ENCODE measurements around the gene FBXO40. TPM values are rescaled to one million over a fixed set of nuclear protein-coding genes. Genes with fewer than 3 reads are reported as not detected.

Gene FBXO40
- total RNA-seq (100 to 1,000 TPM in 1 of 4 donors, 10 to 100 TPM in 3; 33.0 to 152 (median 62.6) TPM), polyA plus RNA-seq (10 to 100 TPM in 2 of 3 donors, under 1 TPM in 1; 0.95 to 28.1 (median 14.1) TPM)
- long read RNA-seq, donor 1, full-length matches to known transcripts, result 19 of 30 reads
- long read RNA-seq, donor 1, partial matches to known transcripts, result 5 of 30 reads
- long read RNA-seq, donor 1, other reads (novel, unspliced or antisense), result 6 of 30 reads
- long read RNA-seq, donor 2, full-length matches to known transcripts, result 127 of 196 reads
- long read RNA-seq, donor 2, partial matches to known transcripts, result 38 of 196 reads
- long read RNA-seq, donor 2, other reads (novel, unspliced or antisense), result 31 of 196 reads

DNA sequence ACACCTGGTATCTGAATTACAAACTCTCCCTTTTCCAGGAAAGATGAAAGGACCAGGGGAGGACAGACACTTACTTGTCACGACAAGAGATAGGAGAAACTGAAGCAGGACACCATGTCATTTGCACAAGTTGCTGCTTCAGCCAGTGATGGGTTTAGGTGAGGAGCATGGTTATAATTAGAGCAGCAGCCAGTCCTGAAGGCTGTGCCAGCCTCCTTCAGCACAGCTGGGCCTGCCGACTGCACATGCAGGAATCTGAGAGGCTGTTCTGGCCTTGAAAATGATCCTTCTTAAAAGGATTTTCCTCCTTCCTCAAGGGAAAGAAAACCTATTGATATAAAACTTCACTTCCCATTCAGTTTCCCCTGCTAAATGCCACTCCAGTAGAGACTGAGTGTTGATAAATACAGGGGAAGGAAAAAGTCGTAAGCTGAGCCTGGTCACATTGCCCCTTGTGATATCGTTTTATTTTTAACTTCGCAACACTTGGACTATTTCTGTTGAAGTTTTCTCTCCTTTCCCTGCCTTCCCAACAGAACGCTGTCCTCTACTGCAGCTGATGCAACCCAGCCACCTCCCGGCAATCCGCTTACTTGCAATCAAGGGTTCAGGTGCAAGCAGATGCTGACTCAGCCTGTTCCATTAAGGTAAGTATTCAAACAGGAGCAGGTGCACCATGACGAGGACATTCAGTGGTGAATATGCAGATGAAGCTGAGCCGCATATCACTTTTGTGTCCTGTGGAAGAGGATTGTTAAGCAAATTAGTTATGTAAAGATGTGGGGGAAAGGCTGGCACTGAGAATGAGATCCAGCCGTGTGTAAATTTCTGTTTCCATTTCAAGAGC lies at the start of gene FBXO40:
Gene FBXO40, plus strand, starts transcription at position 524 of the 847 bp plus-strand sequence. CDS start 27,197 bp downstream, outside the sequence.
- Histone ChIP-seq H3K27me3 (ENCODE audit: insufficient read depth in 3 of 3, low read length in 2 of 3) (no peaks in the 10 kb centered on the region), H3K4me1 (peaks cover 22% of the 10 kb centered on the region), H3K9me3 (no peaks in the 10 kb centered on the region), H3K27ac (peak within 1 kb of the TSS; percentile 94), H3K4me3 (peak within 1 kb of the TSS; percentile 63), H3K36me3 (ENCODE audit: insufficient read depth in 1 of 2, low read depth in 1 of 2) (no peaks in the 10 kb centered on the region)
- ATAC-seq (peak; percentile 88 to 91 (median 88)), DNase-seq (peak; percentile 31 to 78)
- 15 to 20% (median 18%) methylated on average over 11 of the region's 11 CpGs for WGBS, 3 donors
- intact Hi-C loops (cut with DNase I), result loop anchor here in 1 of 2 donors (5.0 kb wide), 1 partner anchor 46 kb away; the partner anchor contains the start of gene POLQ
- TF ChIP-seq, protein P1, sequence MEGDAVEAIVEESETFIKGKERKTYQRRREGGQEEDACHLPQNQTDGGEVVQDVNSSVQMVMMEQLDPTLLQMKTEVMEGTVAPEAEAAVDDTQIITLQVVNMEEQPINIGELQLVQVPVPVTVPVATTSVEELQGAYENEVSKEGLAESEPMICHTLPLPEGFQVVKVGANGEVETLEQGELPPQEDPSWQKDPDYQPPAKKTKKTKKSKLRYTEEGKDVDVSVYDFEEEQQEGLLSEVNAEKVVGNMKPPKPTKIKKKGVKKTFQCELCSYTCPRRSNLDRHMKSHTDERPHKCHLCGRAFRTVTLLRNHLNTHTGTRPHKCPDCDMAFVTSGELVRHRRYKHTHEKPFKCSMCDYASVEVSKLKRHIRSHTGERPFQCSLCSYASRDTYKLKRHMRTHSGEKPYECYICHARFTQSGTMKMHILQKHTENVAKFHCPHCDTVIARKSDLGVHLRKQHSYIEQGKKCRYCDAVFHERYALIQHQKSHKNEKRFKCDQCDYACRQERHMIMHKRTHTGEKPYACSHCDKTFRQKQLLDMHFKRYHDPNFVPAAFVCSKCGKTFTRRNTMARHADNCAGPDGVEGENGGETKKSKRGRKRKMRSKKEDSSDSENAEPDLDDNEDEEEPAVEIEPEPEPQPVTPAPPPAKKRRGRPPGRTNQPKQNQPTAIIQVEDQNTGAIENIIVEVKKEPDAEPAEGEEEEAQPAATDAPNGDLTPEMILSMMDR (IDR thresholded peaks at IDR 0.05), result no peak

GRCh38 chr3:121545049-121545573 lies 48.1 kb upstream of the FBXO40 start:
- Histone ChIP-seq H3K27me3 (ENCODE audit: insufficient read depth in 3 of 3, low read length in 2 of 3) (no peaks in the 10 kb centered on the region), H3K9me3 (no peaks in the 10 kb centered on the region), H3K27ac (no peak overlapping the region), H3K4me1 (peaks cover 6% of the 10 kb centered on the region), H3K4me3 (peak overlapping the region; percentile 75), H3K36me3 (ENCODE audit: insufficient read depth in 1 of 2, low read depth in 1 of 2) (no peaks in the 10 kb centered on the region)
- 2% methylated on average over 18 of the region's 18 CpGs for WGBS, 3 donors
- no peak for DNase-seq
- intact Hi-C loops (cut with DNase I), result loop anchor here (5.0 to 10.0 kb wide), 9 partner anchors 47 to 1140 kb away; partner anchors contain the start of genes EAF2 (in 1 of the 2), FAM162A (in 1 of the 2), FBXO40 (in 1 of the 2) and IQCB1 (in 1 of the 2)
- ATAC-seq, result no peak
- TF ChIP-seq, protein P1 (IDR thresholded peaks at IDR 0.05), result no peak

DNA sequence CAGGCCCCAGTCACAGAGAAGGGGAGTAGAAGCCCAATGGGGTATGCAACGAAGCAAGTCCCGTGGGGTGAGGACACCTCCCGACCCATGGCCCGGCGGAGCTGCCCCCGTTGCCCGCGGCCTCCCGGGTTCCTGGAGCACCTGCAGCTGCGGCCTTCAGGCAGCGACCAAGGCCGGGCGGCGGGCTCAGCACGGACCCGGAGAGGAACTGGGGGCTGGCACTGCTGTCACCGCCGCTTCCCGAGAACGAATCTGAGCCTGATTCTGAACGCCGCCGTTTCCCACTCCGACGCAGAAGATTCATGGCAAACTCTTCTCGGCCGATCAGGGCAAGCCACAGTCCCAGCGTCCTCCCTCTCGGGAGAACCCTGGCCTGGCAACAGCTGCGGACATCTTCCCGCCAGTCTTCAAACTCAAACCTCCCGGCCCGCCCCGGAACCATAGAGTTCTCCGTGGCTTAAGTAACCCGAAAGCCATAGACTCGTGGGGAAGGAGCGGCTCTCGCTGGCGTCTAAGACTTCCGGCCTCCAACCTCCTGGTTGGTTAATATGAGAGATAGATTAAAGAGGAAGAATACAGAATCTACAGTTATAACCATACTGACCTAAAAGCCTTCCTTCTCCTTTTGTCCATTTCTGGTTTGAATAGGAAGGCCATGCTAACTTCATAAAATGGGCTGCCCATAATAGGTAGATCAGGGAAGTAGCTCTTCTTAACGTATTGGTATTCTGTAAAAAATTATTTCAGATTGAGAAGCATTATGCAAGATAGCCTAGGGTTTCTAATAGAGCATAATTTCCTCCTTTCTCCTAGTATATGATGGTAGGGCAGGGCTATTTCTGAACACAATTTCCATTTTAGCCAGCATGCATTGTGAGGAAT lies 47.4 kb upstream of the FBXO40 start, which contains the start of gene POLQ:
Gene POLQ, minus strand, starts transcription at position 415 of the 882 bp plus-strand sequence. Its CDS starts 111 bp downstream, at position 304.
- ATAC-seq (peak; percentile 97 to 99 (median 98)), DNase-seq (peak; percentile 87 to 93)
- H3K36me3 ChIP-seq (ENCODE audit: insufficient read depth in 1 of 2, low read depth in 1 of 2), result no peaks in the 10 kb centered on the region
- no peaks in the 10 kb centered on the region for H3K9me3 ChIP-seq
- intact Hi-C loops (cut with DNase I), result loop anchor here (5.0 to 10.0 kb wide), 9 partner anchors 46 to 1139 kb away; partner anchors contain the start of genes EAF2 (in 1 of the 2), FAM162A (in 1 of the 2), FBXO40 (in 1 of the 2) and IQCB1 (in 1 of the 2)
- TF ChIP-seq, protein P1 (IDR thresholded peaks at IDR 0.05), result no peak
- WGBS, 3 donors, result 0% methylated on average over 38 to 42 of the region's 42 CpGs
- H3K4me3 ChIP-seq, result peak within 1 kb of the TSS; percentile 75
- no peaks in the 10 kb centered on the region for H3K27me3 ChIP-seq (ENCODE audit: insufficient read depth in 3 of 3, low read length in 2 of 3)
- H3K27ac ChIP-seq, result peak within 1 kb of the TSS; percentile 80
- peaks cover 6% of the 10 kb centered on the region for H3K4me1 ChIP-seq

- H3K4me3 ChIP-seq, result peak overlapping the region; percentile 29
- no peaks in the 10 kb centered on the region for H3K4me1 ChIP-seq
- H3K9me3 ChIP-seq, result no peaks in the 10 kb centered on the region
- no peaks in the 10 kb centered on the region for H3K27me3 ChIP-seq (ENCODE audit: insufficient read depth in 3 of 3, low read length in 2 of 3)
- 42 to 50% (median 50%) methylated on average over 4 of the region's 4 CpGs for WGBS, 3 donors
- no peaks in the 10 kb centered on the region for H3K36me3 ChIP-seq (ENCODE audit: insufficient read depth in 1 of 2, low read depth in 1 of 2)
- DNase-seq (no peak), ATAC-seq (no peak)
- intact Hi-C loops (cut with DNase I), result loop anchor here in 1 of 2 donors (5.0 kb wide), 1 partner anchor 95 kb away; no protein-coding TSS in a partner anchor
- TF ChIP-seq, protein P1 (IDR thresholded peaks at IDR 0.05), result no peak
- H3K27ac ChIP-seq, result no peak overlapping the region
Measured at GRCh38 chr3:121552379-121552778, 40.8 kb upstream of the FBXO40 start.
